OCI-LY7 (cell line): ENCODE data around the gene SYK. TPM values are rescaled to one million over a fixed set of nuclear protein-coding genes. Genes with fewer than 3 reads are reported as not detected.
A peak's percentile ranks its signal among the peaks of the same experiment; 100 is the strongest.
"Not testable (repeated sequence)": the region's sequence is repeated elsewhere in the genome, so short reads cannot be mapped to it uniquely, and the experiment has no call there.

Source experiments
- BruUV-seq: library from RNA; stranded (reverse); fragments of 400-500 nt; replicated peaks from 2 replicates; lab custom pipeline; 2021; lab: Mats Ljungman, UMichigan
- CTCF ChIA-PET: fragments of 300-600 bp; sonication (Branson Sonifier 250); formaldehyde crosslinking; loops from one replicate; lab custom pipeline; 2022; ENCODE audit warnings: antibody characterized with exemption; ENCODE audit not compliant: unreplicated experiment; lab: Charles Lee
- POLR2A ChIA-PET: fragments of 300-600 bp; sonication (Branson Sonifier 250); formaldehyde crosslinking; loops from one replicate; lab custom pipeline; 2022; ENCODE audit warnings: antibody characterized with exemption; lab: Charles Lee
- DNase-seq: peaks from one replicate; pipeline ENCODE4 v3.0.0-alpha.2; 2015; ENCODE audit warnings: low spot score
- H2AFZ ChIP-seq: fragments of 200-600 bp; sonication (generic), shearing (Covaris generic); 2 replicates; pipeline ENCODE4 v1.6.1; 2014; ENCODE audit warnings: mild to moderate bottlenecking, antibody characterized with exemption, low read length, moderate library complexity
- H3K27ac ChIP-seq: fragments of 200-600 bp; sonication (generic); 2 replicates; pipeline ENCODE4 v1.5.1; 2014; ENCODE audit warnings: mixed run types, low read depth, mild to moderate bottlenecking, moderate library complexity, low read length, inconsistent platforms; ENCODE audit not compliant: poor library complexity, severe bottlenecking
- H3K36me3 ChIP-seq: fragments of 200-600 bp; sonication (generic); 2 replicates; pipeline ENCODE4 v1.6.1; 2014; ENCODE audit warnings: mild to moderate bottlenecking, antibody characterized with exemption, low read length, moderate library complexity, mixed read lengths; ENCODE audit not compliant: insufficient read depth
- H3K4me1 ChIP-seq: fragments of 200-600 bp; sonication (generic); 2 replicates; pipeline ENCODE4 v1.5.1; 2014; ENCODE audit warnings: mild to moderate bottlenecking, low read length; ENCODE audit not compliant: insufficient read depth, poor library complexity, severe bottlenecking
- H3K4me2 ChIP-seq: fragments of 200-600 bp; sonication (generic); 2 replicates; pipeline ENCODE4 v1.6.1; 2014; ENCODE audit warnings: mild to moderate bottlenecking, low read length
- H3K4me3 ChIP-seq: fragments of 200-600 bp; sonication (generic); 2 replicates; pipeline ENCODE4 v1.5.1; 2014; ENCODE audit warnings: mild to moderate bottlenecking, low read depth, low read length; ENCODE audit not compliant: poor library complexity, severe bottlenecking
- H3K79me2 ChIP-seq: fragments of 200-600 bp; sonication (generic); 2 replicates; pipeline ENCODE4 v1.6.1; 2016; ENCODE audit warnings: low read depth, mild to moderate bottlenecking, low read length, moderate library complexity, mixed read lengths; ENCODE audit not compliant: insufficient read depth
- H3K9me2 ChIP-seq: fragments of 200-600 bp; sonication (generic); 2 replicates; pipeline ENCODE4 v1.6.1; 2016; ENCODE audit warnings: mild to moderate bottlenecking, low read length, mixed read lengths; ENCODE audit not compliant: insufficient read depth
- H3K9me3 ChIP-seq: fragments of 200-600 bp; sonication (generic); 2 replicates; pipeline ENCODE4 v1.6.1; 2014; ENCODE audit warnings: mild to moderate bottlenecking, mixed run types, low read length, mixed read lengths
- H4K20me1 ChIP-seq: fragments of 200-600 bp; sonication (generic); 2 replicates; pipeline ENCODE4 v1.6.1; 2014; ENCODE audit warnings: mild to moderate bottlenecking, antibody characterized with exemption, low read length, moderate library complexity, mixed read lengths; ENCODE audit not compliant: insufficient read depth
- CTCF ChIP-seq: fragments of 200-600 bp; sonication (generic); conservative IDR thresholded peaks from 2 replicates; pipeline ENCODE4 v1.5.1; 2014; ENCODE audit warnings: mild to moderate bottlenecking, antibody characterized with exemption, low read length, moderate library complexity, mixed read lengths
- EZH2phosphoT487 ChIP-seq: fragments of 200-600 bp; sonication (generic); IDR thresholded peaks from 2 replicates; pipeline ENCODE4 v1.6.1; 2018; ENCODE audit warnings: low read depth, borderline replicate concordance, mild to moderate bottlenecking, mixed run types, antibody characterized with exemption, low read length, moderate library complexity, mixed read lengths
- intact Hi-C: fragments of 100-400 bp; cut with micrococcal nuclease; formaldehyde crosslinking; loops from one replicate; pipeline ENCODE4 v1.10.0; 2022; ENCODE audit not compliant: unreplicated experiment
- total RNA-seq, 2 experiments: library from RNA; depleted of rRNA in 1 of 2; stranded (reverse); fragments of >200 nt in 1 of 2; shearing (Covaris generic) in 1 of 2; gene quantifications; 2 replicates each; pipeline ENCODE4 v1.2.3, GENCODE V29; 2014 to 2022

Gene SYK
- total RNA-seq, 2 experiments from 2014 or later: 112 to 175 TPM

- no peaks in the 10 kb centered on the region for H4K20me1 ChIP-seq
- TF ChIP-seq CTCF (no peak), EZH2phosphoT487 (no peak)
Observed at GRCh38 chr9:90816690-90817089, 15.1 kb downstream of the SYK start.

GRCh38 chr9:90818279-90818678 is 16.7 kb downstream of the SYK start:
- POLR2A ChIA-PET: interaction anchor here (0.8 to 6.3 kb wide), 3 partner anchors 8 to 16 kb away, joined by 3 to 94 read pairs (median 8); no protein-coding TSS in a partner anchor
- DNase-seq: no peak
- no peak overlapping the region for H3K27ac ChIP-seq
- no TSS peak for BruUV-seq
- H3K79me2 ChIP-seq: peaks cover 89% of the 10 kb centered on the region
- no peak overlapping the region for H2AFZ ChIP-seq
- H3K4me3 ChIP-seq: no peak overlapping the region
- no peaks in the 10 kb centered on the region for H4K20me1 ChIP-seq
- H3K4me1 ChIP-seq: peaks cover 33% of the 10 kb centered on the region
- no peak for TF ChIP-seq CTCF
- no peak for TF ChIP-seq EZH2phosphoT487
- H3K4me2 ChIP-seq: no peak overlapping the region
- intact Hi-C loops: no loop called here
- H3K36me3 ChIP-seq: peaks cover 73% of the 10 kb centered on the region
- CTCF ChIA-PET: no interaction called here
- peaks cover 36% of the 10 kb centered on the region for H3K9me3 ChIP-seq
- no peaks in the 10 kb centered on the region for H3K9me2 ChIP-seq

More at GRCh38 chr9:90816690-90817089, 15.1 kb downstream of the SYK start:
- H3K79me2 ChIP-seq: peaks cover 89% of the 10 kb centered on the region
- ChIA-PET POLR2A (interaction anchor here (1.1 to 6.3 kb wide), 6 partner anchors 9 to 25 kb away, joined by 3 to 94 read pairs (median 4); partner anchors contain the start of gene SYK), CTCF (interaction anchor here (0.5 to 1.3 kb wide), 3 partner anchors 9 to 17 kb away, joined by 3 to 6 read pairs (median 3); no protein-coding TSS in a partner anchor)
- H3K36me3 ChIP-seq: peaks cover 64% of the 10 kb centered on the region
- H3K4me2 ChIP-seq: peak overlapping the region; percentile 91; the same call in 1 of the 2 replicates
- no TSS peak for BruUV-seq
- H3K9me2 ChIP-seq: no peaks in the 10 kb centered on the region
- intact Hi-C loops: no loop called here
- no peak overlapping the region for H3K4me3 ChIP-seq
- peaks cover 49% of the 10 kb centered on the region for H3K4me1 ChIP-seq
- H3K9me3 ChIP-seq: peaks cover 20% of the 10 kb centered on the region; the same call in 1 of the 2 replicates
- no peak for DNase-seq
- no peak overlapping the region for H3K27ac ChIP-seq
- H2AFZ ChIP-seq: no peak overlapping the region

GRCh38 chr9:90820406-90820805 is 18.8 kb downstream of the SYK start:
- CTCF ChIA-PET, H3K4me2 ChIP-seq, H4K20me1 ChIP-seq, intact Hi-C loops, H3K9me2 ChIP-seq, DNase-seq, BruUV-seq, H2AFZ ChIP-seq, H3K27ac ChIP-seq, H3K4me3 ChIP-seq: not testable (repeated sequence)
- peaks cover 95% of the 10 kb centered on the region for H3K36me3 ChIP-seq
- H3K9me3 ChIP-seq: peaks cover 54% of the 10 kb centered on the region
- H3K4me1 ChIP-seq: peaks cover 20% of the 10 kb centered on the region
- H3K79me2 ChIP-seq: peaks cover 90% of the 10 kb centered on the region
- POLR2A ChIA-PET: interaction anchor here (2.1 kb wide), 1 partner anchor 10 kb away, joined by 8 read pairs; no protein-coding TSS in a partner anchor

- Histone ChIP-seq H3K36me3 (peaks cover 100% of the 10 kb centered on the region), H3K4me1 (peaks cover 20% of the 10 kb centered on the region), H3K9me3 (peaks cover 54% of the 10 kb centered on the region), H3K79me2 (peaks cover 90% of the 10 kb centered on the region)
- H3K9me2 ChIP-seq, H2AFZ ChIP-seq, H3K4me2 ChIP-seq, H3K4me3 ChIP-seq, intact Hi-C loops, CTCF ChIA-PET, BruUV-seq, H4K20me1 ChIP-seq, DNase-seq, H3K27ac ChIP-seq, POLR2A ChIA-PET: not testable (repeated sequence)
Observed at GRCh38 chr9:90821236-90821635, 19.6 kb downstream of the SYK start.
